ENCODE measurements around the gene ZFP36L2.
A peak's percentile ranks its signal among the peaks of the same experiment; 100 is the strongest.

ZFP36L2 gene

DNA sequence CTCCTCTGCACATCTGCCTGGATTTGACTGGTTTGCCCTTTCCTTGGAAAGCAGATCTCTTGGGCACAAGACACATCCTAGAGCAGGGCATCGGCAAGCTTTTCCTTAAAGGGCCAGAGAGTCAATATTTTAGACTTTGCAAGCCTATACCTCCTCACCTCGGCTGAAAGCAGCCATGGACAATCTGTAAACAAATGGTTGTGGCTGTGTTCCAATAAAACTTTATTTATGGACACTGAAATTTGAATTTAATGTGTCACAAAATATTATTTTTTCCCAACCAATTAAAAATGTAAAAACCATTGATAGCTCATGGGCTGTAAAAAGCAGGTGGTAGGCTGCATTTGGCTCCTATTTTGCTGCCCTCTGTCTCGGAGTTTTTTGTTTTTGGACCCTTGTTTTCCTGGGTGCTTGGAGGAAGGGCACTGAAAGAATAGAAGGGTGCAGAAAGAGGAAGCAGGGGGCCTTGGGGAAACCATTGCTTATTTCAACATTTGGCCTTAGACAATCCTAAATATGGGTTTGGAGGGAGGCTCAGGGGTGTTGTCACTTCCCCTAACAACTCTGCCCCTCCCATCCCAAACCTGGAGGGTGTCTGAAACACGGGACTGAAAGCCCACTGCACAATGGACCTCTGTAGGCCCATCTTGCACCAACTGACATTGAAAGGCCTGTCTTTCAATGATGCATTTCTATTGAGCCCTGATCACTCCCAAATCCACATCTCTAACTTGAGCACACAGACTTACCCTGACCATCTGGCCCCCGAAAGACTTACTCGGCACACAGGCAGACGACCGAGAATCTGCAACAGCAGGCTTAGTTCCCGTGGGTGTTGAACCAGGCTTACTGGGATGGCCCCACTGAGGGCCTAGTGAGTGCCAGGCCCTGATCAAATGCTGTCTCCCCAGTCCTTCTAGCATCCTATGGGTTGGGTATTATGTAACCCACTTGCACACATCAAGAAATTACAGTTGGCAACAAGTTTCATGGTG is 7.1 kb upstream of the ZFP36L2 start:
- 0 out of 2 replicates have a peak, but pooled peaks have one; percentile 6 for TF ChIP-seq ZBTB17 (tag by site-specific recombination; IDR thresholded peaks at IDR 0.05)
- TF ChIP-seq ZFP69B (tag by site-specific recombination; IDR thresholded peaks at IDR 0.05) = no peak
- TF ChIP-seq KLF16 (tag by site-specific recombination; IDR thresholded peaks at IDR 0.05) = no peak
- TF ChIP-seq, protein P1, sequence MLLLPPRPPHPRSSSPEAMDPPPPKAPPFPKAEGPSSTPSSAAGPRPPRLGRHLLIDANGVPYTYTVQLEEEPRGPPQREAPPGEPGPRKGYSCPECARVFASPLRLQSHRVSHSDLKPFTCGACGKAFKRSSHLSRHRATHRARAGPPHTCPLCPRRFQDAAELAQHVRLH (tag by site-specific recombination; IDR thresholded peaks at IDR 0.05) = no peak
- H3K4me3 ChIP-seq (ENCODE audit: low read depth, low read length) = no peak overlapping the region
- peaks cover 0 to 21% of the 10 kb centered on the region in 2 experiments; a peak in 2 of 3 replicates for H3K36me3 ChIP-seq (ENCODE audit: control insufficient read depth in 2 of 2, insufficient read depth in 1 of 2, low read length in 2 of 2)
- CTCF ChIA-PET = interaction anchor here (1.0 kb wide), 2 partner anchors 12 to 251 kb away, joined by 4 read pairs; no protein-coding TSS in a partner anchor
- no peak overlapping the region for H3K27ac ChIP-seq (ENCODE audit: extremely low read depth, low read depth, low read length)
- no peaks in the 10 kb centered on the region; the same call in 1 of the 2 replicates for H3K4me1 ChIP-seq (ENCODE audit: control insufficient read depth, insufficient read depth, low read length)
- H3K9me3 ChIP-seq (ENCODE audit: control insufficient read depth, insufficient read depth, low read depth, low read length) = no peaks in the 10 kb centered on the region
- POLR2A ChIA-PET = no interaction called here

DNA sequence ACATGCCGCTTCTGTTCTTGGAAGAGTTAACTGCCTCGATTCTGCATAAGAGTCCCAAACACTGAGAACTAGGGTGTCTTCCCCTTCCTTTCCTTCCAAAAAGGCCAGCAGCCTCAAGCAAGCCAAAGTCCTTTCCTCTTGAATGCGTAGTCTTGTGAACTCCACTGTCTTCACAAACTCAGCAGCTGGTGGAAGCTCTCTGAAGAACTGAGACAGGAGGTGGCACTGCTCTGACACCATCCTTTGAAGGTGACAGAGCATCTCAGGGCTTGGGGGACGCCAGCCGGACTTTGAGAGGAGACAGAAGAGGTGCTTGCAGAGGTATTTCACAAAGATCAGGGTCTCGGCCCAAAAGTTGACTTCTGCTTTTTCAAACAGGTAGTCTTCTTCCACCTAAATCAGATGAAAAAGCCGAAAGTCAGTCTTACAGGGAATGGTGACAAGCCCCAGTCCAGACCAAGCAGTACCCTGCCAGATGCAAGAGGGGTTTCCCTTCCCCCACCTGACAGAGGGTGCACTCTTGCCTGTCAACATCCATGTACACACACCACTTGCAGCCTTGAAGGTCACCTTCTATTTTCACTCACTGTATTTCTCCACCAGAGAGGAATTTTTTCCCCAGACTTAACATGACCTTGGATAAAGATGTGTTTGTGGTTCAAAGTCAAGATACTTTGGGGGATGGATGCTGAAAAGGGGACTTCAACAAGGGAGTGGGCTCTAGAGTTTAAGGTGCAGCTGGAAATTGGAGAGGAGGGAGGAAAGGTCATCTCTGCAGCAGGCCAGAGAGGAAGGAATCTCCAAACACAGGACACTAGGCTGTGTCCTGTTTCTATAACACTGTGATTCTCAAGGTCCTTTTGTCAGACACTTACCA is 4.8 kb upstream of the ZFP36L2 start:
- POLR2A ChIA-PET = interaction anchor here (0.5 kb wide), 1 partner anchor 362 kb away, joined by 3 read pairs; no protein-coding TSS in a partner anchor
- Histone ChIP-seq H3K4me1 (ENCODE audit: control insufficient read depth, insufficient read depth, low read length) (no peaks in the 10 kb centered on the region; the same call in 1 of the 2 replicates), H3K4me3 (ENCODE audit: low read depth, low read length) (no peak overlapping the region), H3K27ac (ENCODE audit: extremely low read depth, low read depth, low read length) (no peak overlapping the region), H3K36me3 (ENCODE audit: control insufficient read depth in 2 of 2, insufficient read depth in 1 of 2, low read length in 2 of 2) (peaks cover 0 to 21% of the 10 kb centered on the region in 2 experiments; a peak in 2 of 3 replicates), H3K9me3 (ENCODE audit: control insufficient read depth, insufficient read depth, low read depth, low read length) (no peaks in the 10 kb centered on the region)
- no peak for TF ChIP-seq SCRT2 (tag by site-specific recombination; IDR thresholded peaks at IDR 0.05)
- no peak for TF ChIP-seq ZNF792 (tag by site-specific recombination; IDR thresholded peaks at IDR 0.05)
- CTCF ChIA-PET = interaction anchor here (0.8 to 4.8 kb wide), 3 partner anchors 20 to 256 kb away, joined by 3 to 106 read pairs (median 39); no protein-coding TSS in a partner anchor

DNA sequence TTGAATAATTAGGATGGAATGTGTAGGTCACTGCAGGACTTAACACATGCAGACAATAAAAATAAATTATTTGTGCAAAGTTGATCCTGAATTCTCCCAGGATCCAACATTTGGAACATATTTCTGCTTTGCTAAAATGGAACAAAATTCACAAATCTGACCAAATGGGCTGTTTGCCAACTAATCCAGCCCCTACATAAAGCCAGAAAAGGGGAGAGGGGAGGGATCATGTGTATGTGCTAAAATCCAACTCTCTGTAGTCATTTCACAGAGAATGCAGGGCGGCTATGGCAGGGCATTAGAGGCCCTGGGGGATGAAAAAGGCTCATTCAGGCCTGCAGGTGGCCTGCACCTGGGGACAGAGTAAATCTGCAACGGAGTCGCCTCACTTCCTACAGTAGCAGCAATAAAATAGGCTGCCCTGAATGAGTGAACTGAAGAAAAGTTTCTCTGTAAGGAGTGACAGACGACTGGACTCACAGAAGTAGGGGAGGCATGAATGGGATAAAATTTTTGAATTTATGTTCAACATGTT is 4.0 kb upstream of the ZFP36L2 start:
- TF ChIP-seq ZNF274 (IDR thresholded peaks at IDR 0.05; ENCODE audit: low read length) (no peak), ZNF274 (tag by site-specific recombination; IDR thresholded peaks at IDR 0.05; ENCODE audit: borderline replicate concordance) (no peak), ZNF624 (tag by site-specific recombination; IDR thresholded peaks at IDR 0.05) (no peak), KLF1 (tag by site-specific recombination; IDR thresholded peaks at IDR 0.05) (no peak), WT1 (tag by site-specific recombination; IDR thresholded peaks at IDR 0.05) (no peak), ZNF416 (tag by site-specific recombination; IDR thresholded peaks at IDR 0.05) (no peak)
- TF ChIP-seq, protein P2, sequence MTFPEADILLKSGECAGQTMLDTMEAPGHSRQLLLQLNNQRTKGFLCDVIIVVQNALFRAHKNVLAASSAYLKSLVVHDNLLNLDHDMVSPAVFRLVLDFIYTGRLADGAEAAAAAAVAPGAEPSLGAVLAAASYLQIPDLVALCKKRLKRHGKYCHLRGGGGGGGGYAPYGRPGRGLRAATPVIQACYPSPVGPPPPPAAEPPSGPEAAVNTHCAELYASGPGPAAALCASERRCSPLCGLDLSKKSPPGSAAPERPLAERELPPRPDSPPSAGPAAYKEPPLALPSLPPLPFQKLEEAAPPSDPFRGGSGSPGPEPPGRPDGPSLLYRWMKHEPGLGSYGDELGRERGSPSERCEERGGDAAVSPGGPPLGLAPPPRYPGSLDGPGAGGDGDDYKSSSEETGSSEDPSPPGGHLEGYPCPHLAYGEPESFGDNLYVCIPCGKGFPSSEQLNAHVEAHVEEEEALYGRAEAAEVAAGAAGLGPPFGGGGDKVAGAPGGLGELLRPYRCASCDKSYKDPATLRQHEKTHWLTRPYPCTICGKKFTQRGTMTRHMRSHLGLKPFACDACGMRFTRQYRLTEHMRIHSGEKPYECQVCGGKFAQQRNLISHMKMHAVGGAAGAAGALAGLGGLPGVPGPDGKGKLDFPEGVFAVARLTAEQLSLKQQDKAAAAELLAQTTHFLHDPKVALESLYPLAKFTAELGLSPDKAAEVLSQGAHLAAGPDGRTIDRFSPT (tag by site-specific recombination; IDR thresholded peaks at IDR 0.05) = no peak
- TF ChIP-seq, protein P3, sequence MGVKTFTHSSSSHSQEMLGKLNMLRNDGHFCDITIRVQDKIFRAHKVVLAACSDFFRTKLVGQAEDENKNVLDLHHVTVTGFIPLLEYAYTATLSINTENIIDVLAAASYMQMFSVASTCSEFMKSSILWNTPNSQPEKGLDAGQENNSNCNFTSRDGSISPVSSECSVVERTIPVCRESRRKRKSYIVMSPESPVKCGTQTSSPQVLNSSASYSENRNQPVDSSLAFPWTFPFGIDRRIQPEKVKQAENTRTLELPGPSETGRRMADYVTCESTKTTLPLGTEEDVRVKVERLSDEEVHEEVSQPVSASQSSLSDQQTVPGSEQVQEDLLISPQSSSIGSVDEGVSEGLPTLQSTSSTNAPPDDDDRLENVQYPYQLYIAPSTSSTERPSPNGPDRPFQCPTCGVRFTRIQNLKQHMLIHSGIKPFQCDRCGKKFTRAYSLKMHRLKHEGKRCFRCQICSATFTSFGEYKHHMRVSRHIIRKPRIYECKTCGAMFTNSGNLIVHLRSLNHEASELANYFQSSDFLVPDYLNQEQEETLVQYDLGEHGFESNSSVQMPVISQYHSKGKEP (tag by site-specific recombination; IDR thresholded peaks at IDR 0.05) = no peak
- TF ChIP-seq, protein P4, sequence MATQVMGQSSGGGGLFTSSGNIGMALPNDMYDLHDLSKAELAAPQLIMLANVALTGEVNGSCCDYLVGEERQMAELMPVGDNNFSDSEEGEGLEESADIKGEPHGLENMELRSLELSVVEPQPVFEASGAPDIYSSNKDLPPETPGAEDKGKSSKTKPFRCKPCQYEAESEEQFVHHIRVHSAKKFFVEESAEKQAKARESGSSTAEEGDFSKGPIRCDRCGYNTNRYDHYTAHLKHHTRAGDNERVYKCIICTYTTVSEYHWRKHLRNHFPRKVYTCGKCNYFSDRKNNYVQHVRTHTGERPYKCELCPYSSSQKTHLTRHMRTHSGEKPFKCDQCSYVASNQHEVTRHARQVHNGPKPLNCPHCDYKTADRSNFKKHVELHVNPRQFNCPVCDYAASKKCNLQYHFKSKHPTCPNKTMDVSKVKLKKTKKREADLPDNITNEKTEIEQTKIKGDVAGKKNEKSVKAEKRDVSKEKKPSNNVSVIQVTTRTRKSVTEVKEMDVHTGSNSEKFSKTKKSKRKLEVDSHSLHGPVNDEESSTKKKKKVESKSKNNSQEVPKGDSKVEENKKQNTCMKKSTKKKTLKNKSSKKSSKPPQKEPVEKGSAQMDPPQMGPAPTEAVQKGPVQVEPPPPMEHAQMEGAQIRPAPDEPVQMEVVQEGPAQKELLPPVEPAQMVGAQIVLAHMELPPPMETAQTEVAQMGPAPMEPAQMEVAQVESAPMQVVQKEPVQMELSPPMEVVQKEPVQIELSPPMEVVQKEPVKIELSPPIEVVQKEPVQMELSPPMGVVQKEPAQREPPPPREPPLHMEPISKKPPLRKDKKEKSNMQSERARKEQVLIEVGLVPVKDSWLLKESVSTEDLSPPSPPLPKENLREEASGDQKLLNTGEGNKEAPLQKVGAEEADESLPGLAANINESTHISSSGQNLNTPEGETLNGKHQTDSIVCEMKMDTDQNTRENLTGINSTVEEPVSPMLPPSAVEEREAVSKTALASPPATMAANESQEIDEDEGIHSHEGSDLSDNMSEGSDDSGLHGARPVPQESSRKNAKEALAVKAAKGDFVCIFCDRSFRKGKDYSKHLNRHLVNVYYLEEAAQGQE (tag by site-specific recombination; IDR thresholded peaks at IDR 0.05) = no peak
- TF ChIP-seq, protein P5, sequence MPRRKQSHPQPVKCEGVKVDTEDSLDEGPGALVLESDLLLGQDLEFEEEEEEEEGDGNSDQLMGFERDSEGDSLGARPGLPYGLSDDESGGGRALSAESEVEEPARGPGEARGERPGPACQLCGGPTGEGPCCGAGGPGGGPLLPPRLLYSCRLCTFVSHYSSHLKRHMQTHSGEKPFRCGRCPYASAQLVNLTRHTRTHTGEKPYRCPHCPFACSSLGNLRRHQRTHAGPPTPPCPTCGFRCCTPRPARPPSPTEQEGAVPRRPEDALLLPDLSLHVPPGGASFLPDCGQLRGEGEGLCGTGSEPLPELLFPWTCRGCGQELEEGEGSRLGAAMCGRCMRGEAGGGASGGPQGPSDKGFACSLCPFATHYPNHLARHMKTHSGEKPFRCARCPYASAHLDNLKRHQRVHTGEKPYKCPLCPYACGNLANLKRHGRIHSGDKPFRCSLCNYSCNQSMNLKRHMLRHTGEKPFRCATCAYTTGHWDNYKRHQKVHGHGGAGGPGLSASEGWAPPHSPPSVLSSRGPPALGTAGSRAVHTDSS (tag by site-specific recombination; IDR thresholded peaks at IDR 0.05) = no peak
- Histone ChIP-seq H3K27ac (ENCODE audit: extremely low read depth, low read depth, low read length) (no peak overlapping the region), H3K4me1 (ENCODE audit: control insufficient read depth, insufficient read depth, low read length) (no peaks in the 10 kb centered on the region; the same call in 1 of the 2 replicates), H3K36me3 (ENCODE audit: control insufficient read depth in 2 of 2, insufficient read depth in 1 of 2, low read length in 2 of 2) (peaks cover 0 to 23% of the 10 kb centered on the region in 2 experiments; a peak in 2 of 3 replicates), H3K4me3 (ENCODE audit: low read depth, low read length) (no peak overlapping the region), H3K9me3 (ENCODE audit: control insufficient read depth, insufficient read depth, low read depth, low read length) (no peaks in the 10 kb centered on the region)
- ChIA-PET CTCF (interaction anchor here (0.5 to 4.8 kb wide), 23 partner anchors 8 to 1938 kb away, joined by 3 to 106 read pairs (median 7); no protein-coding TSS in a partner anchor), POLR2A (interaction anchor here (0.5 to 0.6 kb wide), 2 partner anchors 363 to 602 kb away, joined by 3 read pairs; no protein-coding TSS in a partner anchor)
